Activated naive CD4-positive, alpha-beta T cell treated with anti-CD3 and anti-CD28 coated beads for 36 hours (primary cell): ENCODE results near the gene DUSP22. TPM values are rescaled to one million over a fixed set of nuclear protein-coding genes. Genes with fewer than 3 reads are reported as not detected.
"Not testable (repeated sequence)": the region's sequence is repeated elsewhere in the genome, so short reads cannot be mapped to it uniquely, and the experiment has no call there.

ENCODE experiments used
- CTCF ChIA-PET: fragments of 350-600 bp; sonication (Branson Sonifier 250); formaldehyde crosslinking; loops from one replicate; lab custom pipeline; 2021; ENCODE audit warnings: antibody characterized with exemption; lab: Charles Lee
- DNase-seq: peaks from one replicate; pipeline ENCODE4 v3.0.0-alpha.2; 2020
- H3K27ac Mint-ChIP-seq: one replicate; pipeline ENCODE4 v1.8.0; 2021; ENCODE audit warnings: mild to moderate bottlenecking, mixed read lengths
- H3K27me3 Mint-ChIP-seq: one replicate; pipeline ENCODE4 v1.8.0; 2021; ENCODE audit warnings: low read depth, mixed read lengths
- H3K36me3 Mint-ChIP-seq: one replicate; pipeline ENCODE4 v1.8.0; 2021; ENCODE audit warnings: low read depth, mixed read lengths
- H3K4me1 Mint-ChIP-seq: one replicate; pipeline ENCODE4 v1.8.0; 2021; ENCODE audit warnings: low read depth, mixed read lengths
- H3K4me3 Mint-ChIP-seq: one replicate; pipeline ENCODE4 v1.8.0; 2021; ENCODE audit warnings: mild to moderate bottlenecking, moderate library complexity, mixed read lengths
- H3K9me3 Mint-ChIP-seq: one replicate; pipeline ENCODE4 v1.8.0; 2021; ENCODE audit warnings: mixed read lengths
- intact Hi-C: fragments of 100-400 bp; cut with micrococcal nuclease; formaldehyde crosslinking; loops from one replicate; pipeline ENCODE4 v1.15.1; 2023
- total RNA-seq, 2 experiments: library from RNA; stranded (reverse); gene quantifications; one replicate each; pipeline ENCODE4 v1.2.3, GENCODE V29; 2021

Gene DUSP22
- total RNA-seq, 2 experiments from 2014 or later = 44.6 to 46.9 TPM

- H3K4me1 Mint-ChIP-seq = no peaks in the 10 kb centered on the region
- no peaks in the 10 kb centered on the region for H3K9me3 Mint-ChIP-seq
- CTCF ChIA-PET = interaction anchor here (0.9 kb wide), 1 partner anchor 20 kb away, joined by 3 read pairs; no protein-coding TSS in a partner anchor
Observed at GRCh38 chr6:324729-325125, 32.4 kb downstream of the DUSP22 start.

GRCh38 chr6:325161-325860, 33.0 kb downstream of the DUSP22 start:
- CTCF ChIA-PET, H3K36me3 Mint-ChIP-seq, H3K4me1 Mint-ChIP-seq, H3K9me3 Mint-ChIP-seq, H3K27me3 Mint-ChIP-seq, H3K27ac Mint-ChIP-seq, H3K4me3 Mint-ChIP-seq, DNase-seq, intact Hi-C loops: not testable (repeated sequence)

More at GRCh38 chr6:324729-325125, 32.4 kb downstream of the DUSP22 start:
- H3K27me3 Mint-ChIP-seq = no peaks in the 10 kb centered on the region
- intact Hi-C loops = no loop called here
- H3K27ac Mint-ChIP-seq = no peak overlapping the region
- H3K4me3 Mint-ChIP-seq = no peak overlapping the region
- H3K36me3 Mint-ChIP-seq = peaks cover 2% of the 10 kb centered on the region
- no peak for DNase-seq

DNA sequence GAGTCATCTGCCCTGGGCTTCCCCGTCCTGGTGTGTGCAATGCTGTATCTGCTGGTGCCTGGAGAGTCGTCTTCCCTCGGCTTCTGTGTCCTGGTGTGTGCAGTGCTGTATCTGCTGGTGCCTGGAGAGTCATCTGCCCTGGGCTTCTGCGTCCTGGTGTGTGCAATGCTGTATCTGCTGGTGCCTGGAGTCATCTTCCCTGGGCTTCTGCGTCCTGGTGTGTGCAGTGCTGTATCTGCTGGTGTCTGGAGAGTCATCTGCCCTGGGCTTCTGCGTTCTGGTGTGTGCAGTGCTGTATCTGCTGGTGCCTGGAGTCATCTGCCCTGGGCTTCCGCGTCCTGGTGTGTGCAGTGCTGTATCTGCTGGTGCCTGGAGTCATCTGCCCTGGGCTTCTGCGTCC, 33.8 kb downstream of the DUSP22 start:
- H3K4me1 Mint-ChIP-seq, H3K36me3 Mint-ChIP-seq, H3K9me3 Mint-ChIP-seq, intact Hi-C loops, CTCF ChIA-PET, H3K4me3 Mint-ChIP-seq, H3K27me3 Mint-ChIP-seq, DNase-seq, H3K27ac Mint-ChIP-seq: not testable (repeated sequence)

DNA sequence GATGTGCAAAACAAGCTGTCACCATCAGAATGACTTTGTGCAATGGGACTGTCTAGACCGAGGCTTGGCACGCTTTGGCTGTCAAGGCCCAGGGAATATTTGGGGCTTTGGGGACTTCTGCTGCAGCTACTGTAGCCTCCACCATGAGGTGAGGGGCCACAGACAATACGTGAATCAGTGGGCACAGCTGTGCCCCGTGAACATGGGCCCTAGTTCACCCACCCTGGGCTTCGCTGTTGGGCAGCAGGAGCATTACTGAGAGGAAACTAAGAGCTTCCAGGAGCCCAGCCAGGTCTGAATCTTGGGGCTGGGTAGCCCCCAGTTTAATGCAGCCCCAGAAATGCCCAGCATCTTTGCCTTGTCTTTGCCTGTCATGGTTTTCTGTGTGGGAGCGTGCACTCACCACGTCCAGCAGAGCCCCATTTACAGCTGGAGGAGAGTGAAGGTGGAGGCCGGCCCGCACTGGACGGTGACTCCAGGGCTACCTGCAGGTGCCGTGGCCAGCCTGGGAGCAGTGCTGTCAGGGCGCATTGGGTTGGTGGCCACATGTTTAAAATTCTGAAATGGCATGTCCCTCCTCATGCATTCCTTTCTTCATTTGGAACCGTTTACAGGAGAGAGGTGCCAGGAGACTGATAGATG, 34.7 kb downstream of the DUSP22 start:
- CTCF ChIA-PET = no interaction called here
- no peak overlapping the region for H3K27ac Mint-ChIP-seq
- H3K36me3 Mint-ChIP-seq = peaks cover 2% of the 10 kb centered on the region
- no peaks in the 10 kb centered on the region for H3K9me3 Mint-ChIP-seq
- no peaks in the 10 kb centered on the region for H3K4me1 Mint-ChIP-seq
- no peaks in the 10 kb centered on the region for H3K27me3 Mint-ChIP-seq
- intact Hi-C loops = no loop called here
- no peak for DNase-seq
- no peak overlapping the region for H3K4me3 Mint-ChIP-seq

DNA sequence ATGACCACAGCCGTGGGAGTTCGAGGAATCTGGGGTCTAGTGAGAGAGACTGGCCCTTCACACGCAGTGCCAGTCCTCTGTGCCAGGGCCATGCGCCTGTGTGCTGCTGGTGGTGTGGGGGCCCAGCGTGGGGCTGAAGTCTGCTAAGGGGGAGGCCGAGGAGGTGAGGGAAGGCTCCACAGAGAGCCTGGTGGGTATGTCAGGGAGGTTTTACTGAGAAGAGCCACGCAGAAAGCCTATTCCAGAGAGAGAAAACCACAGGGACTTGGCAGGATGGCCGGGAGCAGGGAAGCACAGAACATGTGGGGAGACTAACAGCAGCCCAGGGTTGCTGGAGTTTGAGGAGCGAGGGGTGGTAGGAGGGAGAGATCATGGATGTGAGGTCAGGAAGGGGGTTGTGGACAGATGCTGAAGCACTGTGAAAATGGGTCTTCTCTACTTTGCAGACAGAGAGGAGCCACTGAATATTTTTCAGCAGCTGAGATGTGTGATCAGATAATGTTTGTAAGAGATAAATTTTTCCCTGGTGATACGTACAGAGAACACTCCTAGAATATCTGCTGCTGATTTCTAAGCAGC, 35.3 kb downstream of the DUSP22 start:
- H3K4me3 Mint-ChIP-seq = no peak overlapping the region
- no peaks in the 10 kb centered on the region for H3K4me1 Mint-ChIP-seq
- H3K27me3 Mint-ChIP-seq = no peaks in the 10 kb centered on the region
- H3K27ac Mint-ChIP-seq = no peak overlapping the region
- intact Hi-C loops = no loop called here
- CTCF ChIA-PET = no interaction called here
- H3K36me3 Mint-ChIP-seq = peaks cover 2% of the 10 kb centered on the region
- DNase-seq = no peak
- no peaks in the 10 kb centered on the region for H3K9me3 Mint-ChIP-seq

GRCh38 chr6:328136-328670, 35.9 kb downstream of the DUSP22 start:
- CTCF ChIA-PET = no interaction called here
- no peak overlapping the region for H3K4me3 Mint-ChIP-seq
- no peaks in the 10 kb centered on the region for H3K9me3 Mint-ChIP-seq
- H3K27ac Mint-ChIP-seq = no peak overlapping the region
- peaks cover 2% of the 10 kb centered on the region for H3K36me3 Mint-ChIP-seq
- DNase-seq = peak; percentile 21
- intact Hi-C loops = no loop called here
- H3K4me1 Mint-ChIP-seq = no peaks in the 10 kb centered on the region
- H3K27me3 Mint-ChIP-seq = no peaks in the 10 kb centered on the region

GRCh38 chr6:328924-329323, 36.6 kb downstream of the DUSP22 start:
- Mint-ChIP-seq H3K36me3 (peaks cover 2% of the 10 kb centered on the region), H3K27me3 (no peaks in the 10 kb centered on the region), H3K9me3 (no peaks in the 10 kb centered on the region), H3K4me3 (no peak overlapping the region), H3K27ac (no peak overlapping the region), H3K4me1 (no peaks in the 10 kb centered on the region)
- CTCF ChIA-PET = no interaction called here
- no peak for DNase-seq
- intact Hi-C loops = no loop called here

DNA sequence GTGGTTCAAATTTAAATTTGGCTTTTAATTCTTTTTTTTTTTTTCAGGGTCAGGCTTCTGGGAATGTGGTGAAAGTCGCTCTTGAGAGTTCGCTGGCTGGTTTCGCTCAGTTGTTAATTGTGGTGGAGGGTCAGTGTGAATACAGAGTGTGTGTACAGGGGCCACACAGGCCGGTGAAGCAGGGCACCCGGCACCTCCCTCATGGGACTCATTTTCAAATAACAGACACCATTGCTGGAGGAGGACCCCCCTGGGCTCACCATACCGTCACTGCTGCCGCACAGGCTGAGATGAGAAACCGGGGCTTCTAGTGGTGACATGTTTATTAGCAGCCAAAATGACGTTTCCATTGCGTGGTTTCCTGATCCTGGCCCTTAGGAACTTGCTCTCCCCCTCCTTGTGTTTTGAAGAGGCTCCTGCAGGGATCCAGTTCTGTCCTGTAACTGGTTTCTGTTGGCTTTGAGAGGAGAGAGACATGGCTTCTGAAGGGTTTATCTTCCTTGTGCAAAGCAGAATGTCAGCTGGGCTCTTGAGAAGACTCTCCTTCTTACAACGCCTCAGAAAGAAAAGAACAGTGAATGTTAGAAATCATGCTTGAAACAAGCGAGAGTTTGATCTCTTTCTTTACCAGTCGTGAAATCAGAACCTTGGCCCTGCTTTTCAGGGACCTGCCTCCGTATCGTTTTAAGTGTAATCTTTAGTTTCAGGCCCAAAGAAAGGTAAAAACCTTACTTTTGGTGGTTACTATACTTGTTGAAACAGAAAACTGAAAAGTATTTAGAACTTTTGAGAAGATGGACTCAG, 37.8 kb downstream of the DUSP22 start:
- no peak for DNase-seq
- Mint-ChIP-seq H3K4me3 (no peak overlapping the region), H3K36me3 (peaks cover 2% of the 10 kb centered on the region), H3K27me3 (no peaks in the 10 kb centered on the region), H3K4me1 (no peaks in the 10 kb centered on the region), H3K9me3 (no peaks in the 10 kb centered on the region), H3K27ac (no peak overlapping the region)
- CTCF ChIA-PET = interaction anchor here (1.4 kb wide), 1 partner anchor 20 kb away, joined by 3 read pairs; no protein-coding TSS in a partner anchor
- intact Hi-C loops = no loop called here

- no peaks in the 10 kb centered on the region for H3K4me1 Mint-ChIP-seq
- no peak overlapping the region for H3K4me3 Mint-ChIP-seq
- DNase-seq = no peak
- H3K27me3 Mint-ChIP-seq = no peaks in the 10 kb centered on the region
- CTCF ChIA-PET = interaction anchor here (1.4 kb wide), 1 partner anchor 20 kb away, joined by 3 read pairs; no protein-coding TSS in a partner anchor
- no peak overlapping the region for H3K27ac Mint-ChIP-seq
- H3K9me3 Mint-ChIP-seq = no peaks in the 10 kb centered on the region
- peaks cover 2% of the 10 kb centered on the region for H3K36me3 Mint-ChIP-seq
- intact Hi-C loops = no loop called here
Observed at GRCh38 chr6:330948-331347, 38.7 kb downstream of the DUSP22 start.

- no peak overlapping the region for H3K4me3 Mint-ChIP-seq
- no peaks in the 10 kb centered on the region for H3K9me3 Mint-ChIP-seq
Observed at GRCh38 chr6:331622-332521, 39.6 kb downstream of the DUSP22 start.

GRCh38 chr6:332671-333070, 40.4 kb downstream of the DUSP22 start:
- intact Hi-C loops = no loop called here
- DNase-seq = no peak
- Mint-ChIP-seq H3K27me3 (no peaks in the 10 kb centered on the region), H3K36me3 (peaks cover 2% of the 10 kb centered on the region), H3K4me1 (peaks cover 16% of the 10 kb centered on the region), H3K4me3 (no peak overlapping the region), H3K9me3 (no peaks in the 10 kb centered on the region), H3K27ac (no peak overlapping the region)
- CTCF ChIA-PET = no interaction called here

More at GRCh38 chr6:331622-332521, 39.6 kb downstream of the DUSP22 start:
- Mint-ChIP-seq H3K36me3 (peaks cover 2% of the 10 kb centered on the region), H3K27ac (no peak overlapping the region), H3K4me1 (peaks cover 8% of the 10 kb centered on the region), H3K27me3 (no peaks in the 10 kb centered on the region)
- intact Hi-C loops = no loop called here
- DNase-seq = no peak
- CTCF ChIA-PET = no interaction called here
